K562 (cell line): ENCODE data around the gene RASD1. TPM values are rescaled to one million over a fixed set of nuclear protein-coding genes. Genes with fewer than 3 reads are reported as not detected.

Source experiments
- ATAC-seq: fragments of 200-7000 bp; cut with Tn5 transposase; 3 replicates; pipeline ENCODE4 v1.9.1; 2020; ENCODE audit warnings: moderate library complexity
- BruUV-seq: library from RNA; stranded (reverse); fragments of 400-500 nt; replicated peaks from 2 replicates; lab custom pipeline; 2021; lab: Mats Ljungman, UMichigan
- CTCF ChIA-PET: fragments of 300-600 bp; formaldehyde crosslinking; extraction: SDS; loops from one replicate; lab custom pipeline; 2021; ENCODE audit warnings: low intra/inter-chr PET ratio; lab: Yijun Ruan, JAX
- POLR2A ChIA-PET: fragments of 300-600, 350-650 bp; sonication (Branson Sonifier 250); formaldehyde crosslinking; extraction: SDS; loops from one replicate; lab custom pipeline; 2021; ENCODE audit warnings: antibody characterized with exemption, inconsistent platforms; lab: Yijun Ruan, JAX
- DNase-seq, 4 experiments: peaks; one replicate each; pipeline versions ENCODE4 v3.0.0 to v3.0.0-alpha.2; 2011 to 2018; ENCODE audit warnings: low spot score in 3 of 4, mixed read lengths in 3 of 4; ENCODE audit errors: extremely low read depth in 1 of 4
- FAIRE-seq: peaks from 2 replicates; lab custom pipeline; 2011; peaks lifted over from hg19 to GRCh38; lab: Jason Lieb, UNC
- H2AFZ ChIP-seq: 2 replicates; pipeline ENCODE4 v1.6.0; 2011; ENCODE audit warnings: low read depth, low read length, control low read depth, inconsistent platforms
- H3K27ac ChIP-seq: fragments of 200-600 bp; 3 replicates; pipeline ENCODE4 v1.8.0; 2011; ENCODE audit warnings: low read depth, mild to moderate bottlenecking, control low read depth, inconsistent platforms, low read length, moderate library complexity, mixed read lengths; ENCODE audit errors: extremely low read depth
- H3K27me3 ChIP-seq, 2 experiments: fragments of 300-600 bp in 1 of 2; 2 replicates in 1 of 2; 3 replicates in 1 of 2; pipeline versions ENCODE4 v1.6.0 to v1.8.0; 2011; ENCODE audit warnings: inconsistent platforms in 2 of 2, low read length in 2 of 2, mild to moderate bottlenecking in 1 of 2, mixed read lengths in 1 of 2, moderate library complexity in 1 of 2; ENCODE audit not compliant: control insufficient read depth in 2 of 2, insufficient read depth in 2 of 2
- H3K36me3 ChIP-seq: fragments of 300-600 bp; 3 replicates; pipeline ENCODE4 v1.8.0; 2011; ENCODE audit warnings: mild to moderate bottlenecking, low read length, inconsistent platforms; ENCODE audit not compliant: control insufficient read depth, insufficient read depth
- H3K4me1 ChIP-seq, 2 experiments: fragments of 200-600 bp in 1 of 2; replicated peaks in 1 of 2; 2 replicates in 1 of 2; 3 replicates in 1 of 2; pipeline versions ENCODE4 v1.5.1 to v1.8.0; 2011; ENCODE audit warnings: inconsistent platforms in 2 of 2, low read length in 2 of 2, mild to moderate bottlenecking in 1 of 2, mixed read lengths in 1 of 2, moderate library complexity in 1 of 2; ENCODE audit not compliant: control insufficient read depth in 2 of 2, insufficient read depth in 2 of 2
- H3K4me2 ChIP-seq: 2 replicates; pipeline ENCODE4 v1.6.1; 2011; ENCODE audit warnings: low read length, control low read depth, inconsistent platforms, mixed read lengths; ENCODE audit not compliant: insufficient read depth
- H3K4me3 ChIP-seq: fragments of 200-600 bp; sonication (generic), shearing (Covaris generic); 2 replicates; pipeline ENCODE4 v1.5.1; 2016; ENCODE audit warnings: control low read depth, inconsistent platforms
- H3K79me2 ChIP-seq: fragments of 200-600 bp; 3 replicates; pipeline ENCODE4 v1.8.0; 2011; ENCODE audit warnings: low read length, inconsistent platforms; ENCODE audit not compliant: control insufficient read depth, insufficient read depth
- H3K9ac ChIP-seq, 2 experiments: 2 replicates each; pipeline versions ENCODE4 v1.6.0 to v1.6.1; 2011; ENCODE audit warnings: low read depth in 2 of 2, low read length in 2 of 2, control low read depth in 1 of 2, inconsistent platforms in 1 of 2, mild to moderate bottlenecking in 1 of 2, mixed read lengths in 1 of 2; ENCODE audit not compliant: insufficient read depth in 1 of 2
- H3K9me1 ChIP-seq: one replicate; pipeline ENCODE4 v1.6.0; 2011; ENCODE audit warnings: inconsistent platforms, mild to moderate bottlenecking, low read length, moderate library complexity; ENCODE audit not compliant: control insufficient read depth, insufficient read depth
- H3K9me3 ChIP-seq: replicated peaks from 2 replicates; pipeline ENCODE4 v1.5.1; 2011; ENCODE audit warnings: low read depth, low read length, inconsistent platforms; ENCODE audit not compliant: control insufficient read depth, insufficient read depth
- H4K20me1 ChIP-seq: replicated peaks from 2 replicates; pipeline ENCODE4 v1.6.1; 2011; ENCODE audit warnings: low read length, inconsistent platforms, mixed read lengths; ENCODE audit not compliant: control insufficient read depth, insufficient read depth
- BRF1 ChIP-seq: IDR thresholded peaks from 3 replicates; pipeline ENCODE4 v1.6.1; 2011; ENCODE audit warnings: borderline replicate concordance, mild to moderate bottlenecking; ENCODE audit not compliant: insufficient read length; ENCODE audit errors: extremely low read depth
- CREB5 ChIP-seq: fragments of 250-450 bp; sonication (Bioruptor Pico); IDR thresholded peaks from 2 replicates; pipeline ENCODE4 v1.5.0; 2020; ENCODE audit warnings: mild to moderate bottlenecking
- EP300 ChIP-seq: IDR thresholded peaks from 2 replicates; pipeline ENCODE4 v1.6.1; 2012; ENCODE audit warnings: low read length, improper control_type of control experiment
- HDAC1 ChIP-seq, 2 experiments: fragments of 450-650 bp; IDR thresholded peaks; 2 replicates each; pipeline ENCODE4 v1.6.1; 2016 to 2017; ENCODE audit warnings: inconsistent platforms in 1 of 2, mild to moderate bottlenecking in 1 of 2, moderate library complexity in 1 of 2
- HDAC3 ChIP-seq: fragments of 450-650 bp; IDR thresholded peaks from 2 replicates; pipeline ENCODE4 v1.6.1; 2018; ENCODE audit warnings: borderline replicate concordance, mild to moderate bottlenecking, moderate library complexity; ENCODE audit not compliant: partially characterized antibody
- ILK ChIP-seq: fragments of 450-650 bp; IDR thresholded peaks from 2 replicates; pipeline ENCODE4 v1.6.1; 2016; ENCODE audit warnings: missing genetic modification characterization, low read depth, mild to moderate bottlenecking, missing compliant biosample characterization, moderate library complexity, borderline replicate concordance
- ZBTB12 ChIP-seq: fragments of 250-450 bp; sonication (Bioruptor Pico); IDR thresholded peaks from 2 replicates; pipeline ENCODE4 v1.4.0; 2020
- ZNF134 ChIP-seq: fragments of 250-450 bp; sonication (Bioruptor Pico); conservative IDR thresholded peaks from 2 replicates; pipeline ENCODE4 v1.4.0; 2020
- WGBS: fragments of 100-300 bp; shearing (Covaris generic); methylation state at CpG from one replicate; pipeline ENCODE4 v1.1.6; 2016; ENCODE audit warnings: low coverage, mixed read lengths; ENCODE audit not compliant: insufficient coverage; ENCODE audit errors: missing lambda C conversion rate; 5-methylcytosine and 5-hydroxymethylcytosine counted together
- in situ Hi-C: fragments of 300-500 bp; cut with MboI; formaldehyde crosslinking; loops from 4 replicates; pipeline ENCODE4 v1.15.0; 2018; ENCODE audit warnings: inconsistent platforms, mixed read lengths
- intact Hi-C: fragments of 100-400 bp; cut with micrococcal nuclease; formaldehyde crosslinking; loops from 2 replicates; pipeline ENCODE4 v1.14.2; 2022
- polyA plus RNA-seq, 8 experiments: library from polyadenylated mRNA; depleted of rRNA in 4 of 8; stranded (reverse) in 5 of 8; unstranded in 3 of 8; fragments of >200 nt; fragmentation: Nextera tagmentation in 2 of 8; fragmentation: Illumina TruSeq in 1 of 8; extraction: Ambion mirVana in 2 of 8; extraction: Trizol in 1 of 8; gene quantifications; 2 replicates each; pipeline versions ENCODE4 v1.2.1 to v1.2.3, GENCODE V29; 2011 to 2014; ENCODE audit warnings: inconsistent platforms in 1 of 8, missing spikeins in 1 of 8
- total RNA-seq, 7 experiments: library from RNA; depleted of rRNA in 6 of 7; stranded (reverse); fragments of >200 nt in 6 of 7; fragmentation: Illumina TruSeq in 2 of 7; extraction: Trizol in 2 of 7; gene quantifications; 2 replicates each; pipeline versions ENCODE4 v1.2.1 to v1.2.3, GENCODE V29; 2011 to 2021; ENCODE audit warnings: low replicate concordance in 1 of 7

Gene RASD1
- total and polyA plus RNA-seq, 9 of the 15 experiments (the other 6 are each of a cell fraction or from before 2014, with no cell fraction given): 0.11 TPM; not detected in 8

GRCh38 chr17:17466511-17466910 is 29.7 kb downstream of the RASD1 start:
- in situ Hi-C loops: no loop called here
- ChIA-PET CTCF (no interaction called here), POLR2A (no interaction called here)
- no peak overlapping the region for H2AFZ ChIP-seq
- no peak for TF ChIP-seq HDAC1 (IDR thresholded peaks at IDR 0.05)
- TF ChIP-seq HDAC3: no peak
- no peak for TF ChIP-seq EP300
- no peak for TF ChIP-seq BRF1
- no peak for TF ChIP-seq CREB5
- no peak for TF ChIP-seq ILK (tag)
- no peak for TF ChIP-seq ZNF134
- no peak for TF ChIP-seq ZBTB12 (CRISPR knock-in tag)
- DNase-seq (no peak), FAIRE-seq (no peak), ATAC-seq (no peak)
- H3K79me2 ChIP-seq: no peaks in the 10 kb centered on the region
- H3K27ac ChIP-seq: no peak overlapping the region
- no TSS peak for BruUV-seq
- H3K9ac ChIP-seq: no peak overlapping the region
- intact Hi-C loops: no loop called here
- H3K27me3 ChIP-seq: peaks cover 20 to 60% of the 10 kb centered on the region in 2 experiments; a peak in 4 of 5 replicates
- no peak overlapping the region for H3K4me2 ChIP-seq
- no peaks in the 10 kb centered on the region for H3K9me1 ChIP-seq
- no peaks in the 10 kb centered on the region for H3K9me3 ChIP-seq
- WGBS: 5% methylated on average over 3 of the region's 5 CpGs
- H4K20me1 ChIP-seq: no peaks in the 10 kb centered on the region
- H3K4me3 ChIP-seq: no peak overlapping the region
- H3K36me3 ChIP-seq: no peaks in the 10 kb centered on the region
- peaks cover 0 to 3% of the 10 kb centered on the region in 2 experiments; a peak in 2 of 5 replicates for H3K4me1 ChIP-seq
